ENCODE measurements around the gene TMEM271.
"Not testable (repeated sequence)": the region's sequence is repeated elsewhere in the genome, so short reads cannot be mapped to it uniquely, and the experiment has no call there.

The TMEM271 gene

DNA sequence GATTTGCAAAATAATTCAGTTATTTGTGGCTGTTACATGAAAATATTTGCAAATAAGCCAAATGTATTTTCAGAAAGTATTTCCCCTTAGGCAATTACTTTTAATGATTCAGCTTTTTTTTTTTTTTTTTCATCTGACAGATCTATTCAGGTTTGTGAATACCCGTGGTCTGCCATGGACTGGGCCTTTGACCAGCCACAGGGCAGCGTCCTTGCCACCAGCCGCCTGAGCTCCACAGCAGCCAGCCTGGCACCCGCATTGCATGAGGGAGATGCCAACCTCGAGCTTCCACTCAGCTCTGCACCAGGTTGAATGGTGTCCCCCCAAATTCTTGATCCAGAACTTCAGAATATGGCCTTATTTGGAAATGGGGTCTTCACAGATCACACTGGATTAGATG is 14.7 kb downstream of the TMEM271 start:
- DNase-seq (ENCODE audit: low spot score), result no peak

DNA sequence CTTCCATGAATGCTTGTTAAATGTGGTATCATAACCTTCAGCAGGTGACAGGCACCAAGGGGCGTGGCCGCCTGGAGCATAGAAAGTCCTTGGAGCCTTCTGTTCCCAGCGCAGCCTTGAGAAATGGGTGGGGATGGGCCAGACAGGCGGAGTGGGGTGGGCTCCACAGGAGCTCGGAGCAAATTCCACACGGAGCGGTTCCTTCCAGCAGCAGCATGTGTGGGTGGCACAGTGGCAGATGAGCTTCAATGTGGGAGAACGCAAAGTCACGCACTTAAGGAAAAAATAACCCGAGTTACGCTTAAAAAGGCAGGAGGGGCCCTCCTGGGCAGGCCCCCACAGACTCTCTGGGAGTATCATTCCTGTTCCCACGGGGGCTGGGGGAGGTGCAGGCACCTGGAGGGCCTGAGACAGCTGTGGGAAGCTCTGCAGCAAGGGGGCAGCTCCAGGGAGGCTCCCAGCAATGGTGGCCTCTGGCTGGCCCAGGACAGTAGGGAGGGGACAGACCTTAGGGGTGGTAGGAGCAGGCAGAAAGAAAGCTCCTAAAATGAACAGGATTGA is 15.3 kb downstream of the TMEM271 start:
- no peak for DNase-seq (ENCODE audit: low spot score)

DNA sequence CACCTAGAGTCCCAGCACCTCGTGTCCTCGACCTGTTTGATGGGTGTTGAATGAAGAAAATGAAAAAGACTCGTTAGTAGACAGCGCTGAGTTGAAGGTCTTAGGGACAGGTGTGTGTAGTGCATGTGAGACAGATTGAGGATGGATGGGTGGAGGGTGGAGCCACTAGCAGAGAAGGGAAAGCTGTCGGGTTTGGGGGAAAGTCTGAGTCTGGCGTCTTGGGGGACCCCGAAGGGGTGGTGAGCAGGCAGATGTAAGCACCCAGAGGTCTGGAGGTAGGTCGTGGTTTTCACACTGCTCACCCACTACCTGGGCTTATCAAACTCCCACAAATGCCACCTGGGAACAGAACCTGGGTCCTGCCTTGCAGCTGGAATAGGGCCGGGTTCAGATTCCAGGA is 16.0 kb downstream of the TMEM271 start:
- no peak for DNase-seq (ENCODE audit: low spot score)

DNA sequence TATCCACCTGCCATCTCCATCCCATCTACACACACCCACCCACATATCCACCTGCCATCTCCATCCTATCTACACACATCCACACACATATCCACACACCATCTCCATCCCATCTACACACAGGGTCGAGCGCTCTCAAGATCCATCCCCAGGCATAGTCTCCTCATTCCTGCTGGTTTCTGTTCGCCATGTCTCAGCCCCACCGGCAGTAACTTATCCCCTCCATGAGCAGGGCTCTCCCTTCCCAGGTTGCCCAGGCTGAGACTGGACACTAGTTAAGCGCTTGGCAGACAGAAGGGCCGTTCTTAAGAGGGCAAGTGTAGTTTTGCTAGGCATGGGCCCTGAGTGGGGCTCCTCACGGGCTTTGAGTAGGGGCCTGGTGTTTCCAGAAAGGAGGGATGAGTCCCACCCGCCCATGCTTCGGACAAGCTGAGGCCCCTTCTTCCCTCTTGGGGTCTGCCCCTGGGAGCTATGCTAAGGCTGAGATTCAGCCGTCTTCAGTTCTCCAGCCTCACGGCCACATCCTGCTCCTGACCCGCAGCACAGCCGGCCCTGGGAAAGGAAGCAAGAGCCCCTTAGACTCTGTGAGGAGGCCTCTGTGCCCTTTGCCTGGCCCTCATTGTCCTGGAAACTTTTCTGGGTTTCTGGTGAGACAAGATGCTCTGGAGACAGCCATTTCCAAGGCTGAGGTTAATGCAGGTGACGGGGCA is 20.4 kb downstream of the TMEM271 start:
- no peak for DNase-seq (ENCODE audit: low spot score)

DNA sequence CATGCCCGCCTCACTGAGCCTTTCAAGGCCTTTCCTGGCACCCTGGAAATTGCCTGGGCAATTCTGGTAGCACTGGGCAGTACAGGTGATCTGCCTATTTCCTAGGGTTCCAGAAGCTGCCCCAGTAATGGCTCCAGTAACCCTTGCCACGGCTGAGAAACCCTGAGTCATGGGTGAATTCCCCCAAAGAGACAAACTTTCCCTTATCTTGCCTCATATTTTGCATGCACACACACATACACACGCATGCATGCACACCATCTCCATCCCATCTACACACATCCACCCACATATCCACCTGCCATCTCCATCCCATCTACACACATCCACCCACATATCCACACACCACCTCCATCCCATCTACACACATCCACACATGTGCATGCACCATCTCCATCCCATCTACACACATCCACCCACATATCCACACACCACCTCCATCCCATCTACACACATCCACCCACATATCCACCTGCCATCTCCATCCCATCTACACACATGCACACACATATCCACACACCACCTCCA is 21.2 kb downstream of the TMEM271 start:
- DNase-seq (ENCODE audit: low spot score), result not testable (repeated sequence)

DNA sequence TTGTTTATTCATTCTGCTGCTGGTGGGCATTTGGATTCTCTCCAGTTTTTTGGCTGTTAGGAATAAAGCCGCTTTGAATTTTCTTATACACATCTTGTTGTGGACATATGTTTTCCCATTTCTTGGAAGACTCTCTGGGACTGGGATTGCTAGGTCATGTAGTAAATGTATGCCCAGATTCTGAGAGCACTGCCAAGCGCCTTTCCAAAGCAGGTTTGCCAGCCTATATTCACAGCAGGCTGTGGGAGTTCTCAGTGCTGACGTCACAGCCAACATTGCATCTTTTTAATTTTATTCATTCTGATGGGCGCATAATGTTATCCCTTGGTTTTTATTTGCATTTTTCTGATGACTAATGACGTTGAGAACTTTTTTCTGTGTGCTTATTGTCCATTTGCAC is 24.1 kb downstream of the TMEM271 start:
- no peak for DNase-seq (ENCODE audit: low spot score)

DNA sequence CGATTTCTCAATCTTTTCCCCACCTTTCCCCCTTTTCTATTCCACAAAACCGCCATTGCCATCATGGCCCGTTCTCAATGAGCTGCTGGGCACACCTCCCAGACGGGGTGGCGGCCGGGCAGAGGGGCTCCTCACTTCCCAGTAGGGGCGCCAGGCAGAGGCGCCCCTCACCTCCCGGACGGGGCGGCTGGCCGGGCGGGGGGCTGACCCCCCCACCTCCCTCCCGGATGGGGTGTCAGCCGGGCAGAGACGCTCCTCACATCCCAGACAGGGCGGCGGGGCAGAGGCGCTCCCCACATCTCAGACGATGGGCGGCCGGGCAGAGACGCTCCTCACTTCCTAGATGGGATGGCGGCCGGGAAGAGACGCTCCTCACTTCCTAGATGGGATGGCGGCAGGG is 25.8 kb downstream of the TMEM271 start:
- DNase-seq (ENCODE audit: low spot score), result not testable (repeated sequence)

DNA sequence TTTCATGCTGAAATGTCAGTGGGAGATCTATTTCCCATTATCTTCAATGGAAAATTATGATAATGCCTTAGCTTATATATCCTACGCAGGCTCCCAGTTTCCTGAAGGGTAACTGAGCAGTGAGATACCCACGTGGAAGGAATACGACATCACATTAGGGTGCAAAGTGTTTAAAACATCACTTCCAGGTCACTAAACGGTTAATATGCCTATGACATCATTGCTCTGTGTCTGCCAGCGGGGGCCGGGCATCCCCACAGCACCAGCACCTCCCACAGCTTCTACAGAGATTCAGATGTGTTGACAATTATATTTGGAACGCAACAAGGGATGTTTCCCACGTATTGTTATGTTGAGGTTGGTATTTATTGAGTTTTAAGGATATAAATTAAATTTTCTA is 27.1 kb downstream of the TMEM271 start:
- DNase-seq (ENCODE audit: low spot score), result no peak

DNA sequence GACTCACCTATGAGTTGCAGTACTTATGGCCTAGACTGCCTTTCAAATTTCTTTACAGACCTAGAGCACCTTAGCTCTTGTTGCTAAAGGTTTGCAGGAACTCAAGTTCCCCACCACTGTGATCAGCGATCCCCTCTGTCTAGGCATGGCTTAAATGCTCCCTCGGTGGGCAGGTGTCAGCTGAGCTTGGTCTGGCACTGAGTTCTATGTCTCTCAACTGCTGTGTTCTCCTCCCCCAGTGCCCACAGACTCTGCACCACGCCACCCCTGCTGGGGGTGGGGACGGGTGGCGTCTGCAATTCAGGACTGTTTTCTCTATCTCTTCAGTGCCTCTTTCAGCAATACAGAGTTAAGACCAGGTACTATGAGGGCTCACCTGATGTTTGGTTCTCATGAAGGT is 30.5 kb downstream of the TMEM271 start:
- DNase-seq (ENCODE audit: low spot score), result no peak

DNA sequence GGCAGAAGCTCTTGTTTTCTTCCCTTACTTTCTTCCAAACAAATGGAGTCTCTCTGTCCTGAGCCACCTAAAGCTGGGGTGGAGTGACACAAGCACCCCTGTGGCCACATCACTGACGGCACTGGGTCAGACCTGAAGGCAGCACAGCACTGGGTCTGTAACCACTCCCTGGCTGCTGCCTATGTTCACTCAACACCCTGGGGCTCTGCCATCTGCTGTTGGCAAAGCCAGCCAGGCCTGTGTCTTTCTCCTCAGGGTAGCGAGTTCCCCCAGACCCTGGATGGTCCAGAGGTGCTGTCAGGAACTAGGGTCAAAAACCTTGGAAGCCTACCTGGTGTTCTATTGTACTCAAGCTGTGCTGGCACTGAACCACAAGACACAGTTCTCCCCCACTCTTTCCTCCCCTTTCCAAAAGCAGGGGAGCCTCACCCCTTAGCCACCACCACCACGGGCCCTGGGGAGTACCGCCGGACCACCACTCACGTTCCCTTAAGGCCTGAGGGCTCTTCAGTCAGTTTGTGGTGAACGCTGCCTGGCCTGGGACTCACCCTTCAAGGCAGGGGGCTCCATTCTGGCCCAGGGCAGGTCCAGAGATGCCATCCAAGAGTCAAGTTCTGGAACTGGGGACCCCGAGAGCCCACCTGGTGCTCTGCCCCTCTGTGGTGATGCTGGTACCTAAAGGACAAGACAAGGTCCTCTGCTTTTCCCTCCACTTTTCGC is 31.5 kb downstream of the TMEM271 start:
- no peak for DNase-seq (ENCODE audit: low spot score)

DNA sequence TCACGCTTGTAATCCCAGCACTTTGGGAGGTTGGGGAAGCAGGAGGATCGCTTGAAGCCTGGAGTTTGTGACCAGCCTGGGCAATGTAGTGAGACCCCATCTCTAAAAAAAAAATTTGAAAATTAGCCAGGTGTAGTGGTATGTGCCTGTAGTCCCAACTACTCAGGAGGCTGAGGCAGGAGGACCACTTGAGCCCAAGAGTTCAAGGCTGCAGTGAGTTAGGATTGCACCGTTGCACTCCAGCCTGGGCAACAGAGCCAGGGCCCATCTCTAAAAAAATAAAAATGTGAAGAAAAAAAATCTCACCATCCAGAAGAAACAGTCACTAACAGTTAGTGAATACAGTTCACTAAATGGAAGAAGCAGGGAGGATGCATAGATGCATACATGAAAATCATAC is 34.8 kb downstream of the TMEM271 start:
- no peak for DNase-seq (ENCODE audit: low spot score)

DNA sequence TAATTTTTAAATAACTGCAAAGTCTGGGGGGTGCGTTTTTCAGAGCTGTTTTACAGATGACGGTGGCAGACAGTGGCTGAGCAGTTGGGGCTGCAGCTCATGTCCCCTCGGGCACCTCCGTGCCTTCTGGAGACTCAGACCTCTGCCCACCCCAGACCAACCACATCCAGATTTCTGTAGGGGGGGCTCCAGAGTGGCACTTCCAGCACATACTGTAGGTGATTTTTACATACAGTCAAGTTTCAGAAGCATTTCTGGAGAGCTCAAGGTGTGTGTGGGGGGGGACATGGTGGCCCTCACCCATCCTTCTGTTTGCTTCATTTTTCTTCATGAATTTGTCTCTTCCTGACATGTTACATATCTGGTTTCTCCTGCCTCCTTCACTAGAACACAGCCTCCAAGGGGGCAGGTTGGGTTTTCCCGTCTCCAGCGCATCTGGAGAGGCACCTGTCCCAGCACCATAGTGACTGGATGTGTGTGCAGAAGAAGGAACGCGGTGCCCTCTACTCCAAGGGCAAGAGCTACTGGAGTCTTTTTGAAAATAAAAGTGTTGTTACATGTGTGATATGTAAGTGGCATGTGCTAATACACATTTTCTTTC is 37.5 kb downstream of the TMEM271 start:
- no peak for DNase-seq (ENCODE audit: low spot score)

DNA sequence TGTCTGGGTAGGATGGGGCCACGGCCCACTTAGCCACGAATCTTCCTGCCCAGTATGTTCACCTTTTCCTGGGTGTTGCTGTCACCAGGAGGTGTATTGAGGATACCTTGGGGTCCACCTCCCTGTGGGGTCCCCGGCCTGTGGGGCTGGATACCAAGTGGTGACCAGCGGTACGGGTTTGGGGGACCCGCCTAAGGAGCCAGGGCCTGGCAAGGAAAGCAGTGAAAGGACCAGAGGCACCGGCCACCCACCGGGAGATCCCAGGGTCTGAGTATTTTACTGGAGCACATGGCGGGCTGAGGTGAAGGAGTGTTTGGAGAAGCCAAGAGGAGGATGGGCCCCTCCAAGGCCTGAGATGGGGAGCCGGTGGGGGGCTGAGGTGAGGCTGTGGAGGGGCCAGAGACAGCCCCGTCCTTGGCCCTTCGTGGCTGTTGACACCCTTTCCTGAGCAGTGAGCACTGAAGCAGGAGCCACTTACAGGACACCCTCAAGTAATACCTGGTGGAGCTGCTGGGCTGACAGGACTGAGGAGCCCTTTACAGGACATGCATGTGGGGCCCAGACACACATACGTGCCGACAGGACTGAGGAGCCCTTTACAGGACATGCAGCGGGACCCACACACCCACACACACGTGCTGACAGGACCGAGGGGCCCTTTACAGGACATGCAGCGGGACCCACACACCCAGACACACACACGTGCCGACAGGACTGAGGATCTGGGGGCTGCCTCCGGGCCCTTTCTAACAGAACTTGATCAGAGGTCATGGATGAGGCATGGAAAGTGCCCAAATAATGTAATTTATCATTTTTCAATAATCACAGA is 38.4 kb downstream of the TMEM271 start:
- DNase-seq (ENCODE audit: low spot score), result no peak

DNA sequence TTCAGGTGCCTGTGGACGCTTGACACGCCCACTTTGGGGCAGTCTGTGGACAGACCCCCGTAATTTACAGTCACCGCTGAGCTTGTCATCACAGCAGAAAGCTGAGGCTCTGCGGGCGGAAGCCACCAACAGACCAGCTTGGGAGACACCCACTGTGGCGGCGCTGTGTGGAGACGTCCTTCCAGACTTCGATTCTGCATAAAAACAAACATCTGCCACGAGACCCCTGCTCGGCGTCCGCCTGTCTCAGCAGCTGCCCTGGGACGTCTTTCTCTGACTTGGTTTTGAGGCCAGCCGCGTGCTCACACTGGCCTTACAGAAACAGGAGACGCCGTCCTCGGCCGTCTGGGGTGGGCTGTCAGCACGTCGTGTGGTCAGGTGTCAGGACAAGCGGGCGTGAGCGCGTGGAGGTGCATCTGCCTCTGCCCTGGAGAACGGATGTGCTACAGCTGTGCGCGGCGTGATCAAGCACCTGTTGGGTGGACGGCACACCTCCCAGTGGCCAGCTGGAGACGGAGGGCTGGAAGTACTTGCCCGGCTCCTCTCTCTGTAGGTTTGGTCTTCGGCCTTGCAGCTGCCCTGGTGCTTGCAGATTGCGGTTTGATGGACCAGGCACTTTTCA is 39.6 kb downstream of the TMEM271 start:
- no peak for DNase-seq (ENCODE audit: low spot score)

DNA sequence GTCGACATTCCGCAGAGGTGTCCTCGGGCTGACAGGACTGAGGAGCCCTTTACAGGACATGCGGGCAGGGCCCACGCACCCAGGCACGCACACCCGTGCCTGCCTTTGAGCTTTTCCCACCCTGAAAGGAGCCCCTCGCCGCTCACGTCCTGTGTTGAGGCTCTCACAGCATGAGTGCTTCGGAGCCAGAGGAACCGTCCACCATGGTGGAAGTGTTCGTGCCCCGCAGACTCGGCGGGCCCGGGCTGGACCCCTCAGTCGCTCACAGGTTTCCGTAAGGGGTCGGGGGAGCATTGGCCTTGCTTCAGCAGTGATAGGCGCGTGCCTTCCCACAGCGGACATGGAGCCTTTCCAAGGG is 40.2 kb downstream of the TMEM271 start:
- DNase-seq (ENCODE audit: low spot score), result no peak

DNA sequence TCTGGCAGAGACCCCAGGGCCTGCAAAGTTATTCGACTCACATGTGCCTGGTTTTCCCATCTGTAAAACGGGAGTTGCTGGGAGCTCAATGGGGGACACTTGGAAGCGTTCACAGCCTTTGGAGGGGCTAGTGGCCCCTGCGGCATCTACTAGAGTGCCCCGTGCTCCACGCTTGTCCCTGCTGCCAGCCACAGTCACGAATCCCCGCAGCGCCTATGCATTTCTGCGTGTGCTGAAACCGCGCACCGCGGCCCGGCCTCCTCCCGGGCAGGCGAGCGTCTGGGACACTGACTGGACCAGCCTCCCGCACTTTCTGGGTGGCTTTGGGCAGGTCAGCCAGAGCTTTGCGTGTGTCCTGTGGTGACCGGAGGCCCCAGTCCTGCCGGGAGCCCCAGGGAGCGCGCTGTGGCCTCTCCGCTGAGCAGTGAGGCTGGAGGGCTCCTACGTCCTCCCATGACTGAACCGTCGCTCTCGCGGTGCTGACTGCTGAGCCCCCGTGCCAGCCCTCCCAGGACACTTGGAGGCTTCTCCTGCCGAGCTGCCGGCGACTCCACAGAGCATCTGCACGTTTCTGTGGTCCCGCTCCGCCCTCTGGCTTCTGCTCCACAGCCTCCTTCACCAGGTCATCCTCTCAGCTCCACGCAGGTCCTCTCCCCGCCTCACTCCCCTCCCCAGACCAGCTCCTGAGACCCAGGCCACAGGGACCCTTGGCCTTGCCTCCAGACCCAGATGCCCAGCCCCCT is 40.7 kb downstream of the TMEM271 start:
- DNase-seq (ENCODE audit: low spot score), result no peak

DNA sequence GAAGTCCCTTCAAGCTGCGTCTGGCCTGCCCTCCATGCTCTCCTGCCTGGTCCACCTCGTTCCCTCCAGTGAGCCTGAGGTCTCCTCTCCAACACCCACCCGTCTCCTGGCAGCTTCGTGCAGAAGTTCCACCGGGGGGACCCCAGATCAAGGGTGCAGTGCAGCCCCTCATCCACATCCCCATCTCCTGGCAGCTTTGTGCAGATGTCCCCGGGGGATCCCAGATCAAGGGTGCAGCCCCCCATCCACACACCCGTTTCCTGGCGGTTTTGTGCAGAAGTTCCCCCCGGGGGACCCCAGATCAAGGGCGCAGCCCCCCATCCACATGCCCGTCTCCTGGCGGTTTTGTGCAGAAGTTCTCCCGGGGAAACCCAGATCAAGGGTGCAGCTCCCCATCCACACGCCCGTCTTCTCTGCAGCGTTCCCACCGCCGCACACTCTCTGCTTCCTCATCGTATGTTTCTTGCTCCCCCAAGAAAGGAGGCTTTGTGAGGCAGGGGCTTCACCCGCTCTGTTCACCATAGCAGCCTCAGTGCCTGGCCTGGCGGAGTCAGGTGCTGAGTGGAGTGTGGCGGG is 41.4 kb downstream of the TMEM271 start:
- no peak for DNase-seq (ENCODE audit: low spot score)

DNA sequence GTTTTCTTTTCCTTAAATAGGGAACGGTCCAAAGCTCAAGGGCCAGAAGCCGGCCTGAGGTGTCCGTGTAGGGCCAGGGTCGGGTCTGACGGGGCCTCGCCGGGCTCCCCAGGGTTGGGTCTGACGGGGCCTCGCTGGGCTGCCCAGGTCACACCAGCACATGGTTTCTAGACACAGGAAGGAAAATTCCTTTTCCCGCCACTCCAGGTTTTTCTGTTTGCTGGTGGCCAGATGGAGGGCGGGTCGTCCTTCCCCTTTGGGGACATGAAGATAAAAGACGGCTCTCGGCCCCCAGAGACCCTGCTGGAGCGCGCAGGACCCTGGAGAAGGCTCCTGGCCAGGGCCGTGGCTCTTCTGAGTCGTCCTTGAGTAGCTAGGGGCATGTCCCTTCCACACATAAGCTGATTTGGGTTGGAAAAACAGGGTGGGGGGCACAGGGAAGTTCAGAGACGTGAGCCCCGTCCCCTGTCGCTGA is 42.0 kb downstream of the TMEM271 start:
- DNase-seq (ENCODE audit: low spot score), result no peak

DNA sequence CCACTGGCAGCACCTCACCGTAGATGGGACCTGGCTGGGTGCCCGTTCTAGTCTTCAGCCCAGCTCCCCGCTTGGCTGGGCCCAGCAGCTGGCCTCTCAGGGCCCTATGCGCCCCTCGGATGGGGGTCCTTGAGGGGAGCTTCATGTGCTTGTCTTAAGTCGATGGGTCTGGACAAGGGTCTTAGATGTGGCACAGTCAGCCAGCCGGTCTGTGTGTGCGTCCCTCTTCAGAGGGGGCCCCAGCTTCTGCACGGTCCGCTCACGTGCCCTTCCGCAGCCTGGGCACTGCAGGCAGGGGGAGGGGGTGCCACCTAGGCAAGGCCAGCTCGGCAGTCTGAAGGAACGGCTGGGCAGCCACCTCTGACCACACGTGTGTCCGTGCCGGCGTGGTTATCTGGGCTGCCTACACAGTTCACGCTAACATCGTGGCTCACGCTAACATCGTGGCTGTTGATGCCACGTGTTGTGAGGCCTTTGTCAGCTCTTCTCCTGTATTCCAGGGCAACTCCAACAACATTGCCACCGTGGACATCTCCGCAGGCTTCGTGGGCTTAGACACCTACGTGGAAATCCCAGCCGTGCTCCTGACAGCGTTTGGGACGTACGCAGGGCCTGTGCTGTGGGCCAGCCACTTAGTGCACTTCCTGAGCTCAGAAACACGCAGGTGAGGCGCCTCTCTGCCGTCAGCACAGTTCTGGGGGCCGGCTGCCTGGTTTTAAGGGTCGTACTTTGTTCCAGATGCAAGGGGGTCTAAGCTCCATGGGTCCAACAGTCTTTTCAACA is 42.6 kb downstream of the TMEM271 start:
- DNase-seq (ENCODE audit: low spot score), result no peak

Measured in globus pallidus (tissue), 1 donor.